AG09319 (cell line): ENCODE data around the gene PDF.

ENCODE experiments used
- DNase-seq: peaks from one replicate; pipeline ENCODE4 v3.0.0-alpha.2; 2010; ENCODE audit warnings: low read depth; ENCODE audit errors: extremely low read depth
- CTCF ChIP-seq: IDR thresholded peaks from 2 replicates; pipeline ENCODE4 v1.5.1; 2011; ENCODE audit warnings: low read depth, mild to moderate bottlenecking, inconsistent platforms, low read length, moderate library complexity

PDF gene

GRCh38 chr16:69330286-69331109 lies at the start of gene PDF:
Gene PDF (minus strand): TSS chr16:69330588. CDS start chr16:69330570, 18 bp downstream.
- TF ChIP-seq CTCF, result no peak

DNA sequence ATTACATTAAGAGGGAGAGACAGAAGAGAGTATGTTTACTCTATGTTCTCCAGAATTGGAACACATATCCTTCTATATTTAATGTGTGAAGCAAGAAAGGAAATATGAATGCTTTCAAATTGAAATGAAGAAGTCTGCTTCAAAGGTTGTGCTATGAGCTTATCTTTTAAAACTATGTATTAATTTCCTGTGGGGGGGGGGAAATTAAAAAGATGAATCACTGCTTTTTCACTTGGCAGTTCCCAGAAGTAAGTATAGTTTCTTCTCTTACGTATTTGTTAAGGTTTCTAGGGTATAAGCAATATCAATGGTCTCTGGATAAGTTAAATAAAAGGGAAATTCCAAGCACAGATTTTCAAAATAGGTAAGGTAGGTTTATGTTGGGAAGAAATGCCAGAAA lies 48.4 kb upstream of the PDF start:
- no peak for DNase-seq
- TF ChIP-seq CTCF, result no peak

More at GRCh38 chr16:69330286-69331109, at the start of gene PDF:
- DNase-seq, result peak; percentile 81

GRCh38 chr16:69378036-69378435 lies 47.6 kb upstream of the PDF start:
- TF ChIP-seq CTCF, result no peak
- no peak for DNase-seq

GRCh38 chr16:69376393-69377059 lies 46.1 kb upstream of the PDF start:
- TF ChIP-seq CTCF, result no peak
- DNase-seq, result no peak

- no peak for DNase-seq
- no peak for TF ChIP-seq CTCF
Measured at GRCh38 chr16:69373019-69373418, 42.6 kb upstream of the PDF start.

GRCh38 chr16:69371564-69371963 lies 41.2 kb upstream of the PDF start:
- no peak for DNase-seq
- no peak for TF ChIP-seq CTCF

DNA sequence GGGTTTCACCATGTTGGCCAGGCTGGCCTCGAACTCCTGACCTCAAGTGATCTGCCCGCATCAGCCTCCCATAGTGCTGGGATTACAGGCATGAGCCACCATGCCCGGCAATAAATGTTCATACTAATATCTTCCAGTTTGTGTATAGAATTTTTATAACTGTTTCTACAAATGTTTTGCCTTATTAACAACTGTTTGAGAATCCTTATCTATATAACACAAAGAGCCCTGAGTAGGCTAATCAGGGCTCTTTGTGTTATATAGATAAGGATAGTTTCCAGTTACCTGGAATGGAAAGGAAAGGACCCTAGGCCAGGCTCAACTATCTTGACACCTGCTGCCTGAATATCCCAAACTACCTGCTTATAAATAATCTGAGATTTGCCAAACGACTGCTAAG lies 38.5 kb upstream of the PDF start:
- no peak for TF ChIP-seq CTCF
- DNase-seq, result no peak
